ENCODE measurements around the gene MYO1C. TPM values are rescaled to one million over a fixed set of nuclear protein-coding genes. Genes with fewer than 3 reads are reported as not detected.

MYO1C gene
- total and polyA plus RNA-seq, 2 of the 8 experiments (the other 6 are each of a cell fraction or from before 2014, with no cell fraction given), result 40.1 to 78.6 TPM

- no peaks in the 10 kb centered on the region for H3K27me3 ChIP-seq (replicated peaks in 1 of 4; ENCODE audit: control insufficient read depth in 3 of 4, extremely low read depth in 1 of 4, insufficient read depth in 3 of 4, low read length in 3 of 4)
- no peak overlapping the region for H3K4me2 ChIP-seq (ENCODE audit: insufficient read depth in 1 of 2, low read depth in 2 of 2, low read length in 2 of 2)
- no peak overlapping the region for H2BK12ac ChIP-seq (ENCODE audit: low read depth, low read length)
- no peak overlapping the region for H3K18ac ChIP-seq (ENCODE audit: extremely low read depth, low read length)
- no peak overlapping the region for H2AK5ac ChIP-seq (ENCODE audit: low read depth, low read length)
- peak overlapping the region; percentile 46; the same call in 1 of the 2 replicates for H2BK15ac ChIP-seq (ENCODE audit: low read length)
- DNase-seq (ENCODE audit: low read depth in 1 of 2, low spot score in 2 of 2) (no peak), FAIRE-seq (no peak)
- H2AFZ ChIP-seq (ENCODE audit: low read length), result no peak overlapping the region
- ChIA-PET POLR2A (ENCODE audit: partially characterized antibody) (interaction anchor here (0.6 to 2.6 kb wide), 8 partner anchors 11 to 114 kb away, joined by 3 to 10 read pairs (median 5); partner anchors contain the start of gene CRK), CTCF (ENCODE audit: partially characterized antibody) (interaction anchor here (1.4 kb wide), 1 partner anchor 175 kb away, joined by 3 read pairs; no protein-coding TSS in a partner anchor)
- H3K4ac ChIP-seq (replicated peaks; ENCODE audit: insufficient read length, low read depth, low read length), result no peak overlapping the region
- no peak overlapping the region for H3K23ac ChIP-seq (ENCODE audit: insufficient read length)
- no peak overlapping the region for H4K91ac ChIP-seq (replicated peaks; ENCODE audit: insufficient read length, low read length)
- no peak overlapping the region for H3K27ac ChIP-seq (ENCODE audit: low read depth, low read length)
- H2BK20ac ChIP-seq (ENCODE audit: low read length), result no peak overlapping the region
- no peaks in the 10 kb centered on the region; a peak in 1 of 7 replicates for H3K4me1 ChIP-seq (replicated peaks in 1 of 4; ENCODE audit: control insufficient read depth in 3 of 4, insufficient read depth in 4 of 4, low read length in 3 of 4)
- H3K9me3 ChIP-seq (ENCODE audit: insufficient read depth in 2 of 2, low read depth in 1 of 2, low read length in 1 of 2), result no peaks in the 10 kb centered on the region; a peak in 1 of 4 replicates
- H3K4me3 ChIP-seq (ENCODE audit: extremely low read depth in 1 of 4, insufficient read depth in 2 of 4, low read depth in 3 of 4, low read length in 4 of 4), result no peak overlapping the region
- H2BK5ac ChIP-seq (ENCODE audit: low read depth, low read length), result no peak overlapping the region
- H4K5ac ChIP-seq (ENCODE audit: insufficient read length, low read depth, low read length), result no peak overlapping the region
- peaks cover 10 to 45% (median 31%) of the 10 kb centered on the region in 4 experiments; a peak in 7 of 8 replicates for H3K36me3 ChIP-seq (ENCODE audit: control insufficient read depth in 2 of 4, insufficient read depth in 4 of 4, low read length in 3 of 4)
- no peak for TF ChIP-seq FOSL1 (IDR thresholded peaks at IDR 0.05; ENCODE audit: insufficient read depth, low read depth, low read length)
- TF ChIP-seq CTBP2 (IDR thresholded peaks at IDR 0.05; ENCODE audit: borderline replicate concordance, insufficient read depth, insufficient read length, low read length), result no peak
- no peak for TF ChIP-seq BACH1 (IDR thresholded peaks at IDR 0.05; ENCODE audit: low read length)
- TF ChIP-seq CREB1 (IDR thresholded peaks at IDR 0.05), result no peak
- no peak for TF ChIP-seq NANOG (IDR thresholded peaks at IDR 0.05; ENCODE audit: insufficient read depth, low read depth, low read length, poor library complexity, severe bottlenecking)
- no peak for TF ChIP-seq PHF8 (conservative IDR thresholded peaks at IDR 0.05; ENCODE audit: low read depth, low read length)
- no peak for TF ChIP-seq BRCA1 (IDR thresholded peaks at IDR 0.05; ENCODE audit: low read depth, low read length)
- TF ChIP-seq TAF7 (optimal IDR thresholded peaks at IDR 0.05; ENCODE audit: borderline replicate concordance, low read depth, low read length), result no peak
- no peak for TF ChIP-seq CTCF (IDR thresholded peaks at IDR 0.05; ENCODE audit: control extremely low read depth in 1 of 3, insufficient read depth in 1 of 3, low read depth in 1 of 3, low read length in 3 of 3)
- no peak for TF ChIP-seq HDAC6 (IDR thresholded peaks at IDR 0.05; ENCODE audit: low read depth, low read length)
- no peak overlapping the region for H4K8ac ChIP-seq (ENCODE audit: extremely low read depth, insufficient read depth, low read length)
- WGBS, 2 experiments (ENCODE audit: extremely low coverage in 1 of 2, insufficient coverage in 1 of 2, insufficient read length in 1 of 2, insufficient replicate concordance in 2 of 2, low coverage in 1 of 2, low lambda C conversion rate in 2 of 2, missing lambda C conversion rate in 1 of 2), result 95% methylated on average over 10 of the region's 10 CpGs; no CpG with 5 or more reads in 1 of the 2 experiments
- no peaks in the 10 kb centered on the region for H3K79me2 ChIP-seq (ENCODE audit: control insufficient read depth in 1 of 2, insufficient read depth in 2 of 2, low read length in 2 of 2)
- no peaks in the 10 kb centered on the region; the same call in 1 of the 2 replicates for H3K79me1 ChIP-seq (ENCODE audit: low read depth, low read length)
- H3K23me2 ChIP-seq (ENCODE audit: low read depth, low read length), result no peaks in the 10 kb centered on the region
- no peak overlapping the region for H3K14ac ChIP-seq (ENCODE audit: insufficient read length)
- H3K9ac ChIP-seq (replicated peaks in 1 of 4; ENCODE audit: extremely low read depth in 1 of 4, low read depth in 3 of 4, low read length in 3 of 4), result no peak overlapping the region
- H3K56ac ChIP-seq (replicated peaks; ENCODE audit: insufficient read length, low read depth, low read length), result no peak overlapping the region
- H2BK120ac ChIP-seq (replicated peaks; ENCODE audit: low read depth, low read length), result no peak overlapping the region
- H4K20me1 ChIP-seq (replicated peaks in 1 of 2; ENCODE audit: control insufficient read depth in 1 of 2, insufficient read depth in 2 of 2, low read length in 2 of 2), result peaks cover under 1 to 11% of the 10 kb centered on the region in 2 experiments
Observed at GRCh38 chr17:1473841-1474240, 18.6 kb downstream of the MYO1C start.
